ENCODE data around the gene ATG9A. TPM values are rescaled to one million over a fixed set of nuclear protein-coding genes. Genes with fewer than 3 reads are reported as not detected.
"Not testable (repeated sequence)": the region's sequence is repeated elsewhere in the genome, so short reads cannot be mapped to it uniquely, and the experiment has no call there.

The ATG9A gene
- total RNA-seq, 1 donor from 2014 or later = 48.8 TPM

DNA sequence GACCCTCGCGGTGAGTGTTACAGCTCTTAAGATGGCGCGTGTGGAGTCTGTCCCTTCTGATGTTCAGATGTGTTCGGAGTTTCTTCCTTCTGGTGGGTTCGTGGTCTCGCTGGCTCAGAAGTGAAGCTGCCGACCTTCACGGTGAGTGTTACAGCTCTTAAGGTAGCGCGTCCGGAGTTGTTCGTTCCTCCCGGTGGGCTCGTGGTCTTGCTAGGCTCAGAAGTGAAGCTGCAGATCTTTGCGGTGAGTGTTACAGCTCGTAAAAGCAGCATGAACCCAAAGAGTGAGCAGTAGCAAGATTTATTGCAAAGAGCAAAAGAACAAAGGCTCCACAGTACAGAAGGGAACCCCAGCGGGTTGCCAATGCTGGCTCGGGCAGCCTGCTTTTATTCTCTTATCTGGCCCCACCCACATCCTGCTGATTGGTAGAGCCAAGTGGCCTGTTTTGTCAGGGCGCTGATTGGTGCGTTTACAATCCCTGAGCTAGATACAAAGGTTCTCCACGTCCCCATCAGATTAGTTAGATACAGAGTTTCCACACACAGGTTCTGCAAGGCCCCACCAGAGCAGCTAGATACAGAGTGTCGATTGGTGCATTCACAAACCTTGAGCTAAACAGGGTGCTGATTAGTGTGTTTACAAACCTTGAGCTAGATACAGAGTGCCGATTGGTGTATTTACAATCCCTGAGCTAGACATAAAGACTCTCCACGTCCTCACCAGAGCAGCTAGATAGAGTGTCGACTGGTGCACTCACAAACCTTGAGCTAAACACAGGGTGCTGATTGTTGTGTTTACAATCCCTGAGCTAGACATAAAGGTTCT is 28.7 kb downstream of the ATG9A start:
- H2AFZ ChIP-seq (ENCODE audit: low read depth, low read length); H3K27ac ChIP-seq (ENCODE audit: low read depth, low read length); H3K9ac ChIP-seq (ENCODE audit: low read length); H3K4me1 ChIP-seq (ENCODE audit: insufficient read depth, low read length); H3K9me3 Mint-ChIP-seq (ENCODE audit: unreplicated experiment); H3K79me2 ChIP-seq (ENCODE audit: insufficient read depth, low read length); H3K27me3 ChIP-seq (ENCODE audit: insufficient read depth, low read length); H4K20me1 ChIP-seq (ENCODE audit: insufficient read depth, low read length); H3K9me3 ChIP-seq (ENCODE audit: insufficient read depth, low read depth, low read length); H3K4me3 Mint-ChIP-seq (ENCODE audit: unreplicated experiment); H3K4me2 ChIP-seq (ENCODE audit: low read length); DNase-seq (ENCODE audit: low read depth); H3K4me3 ChIP-seq (ENCODE audit: insufficient read depth, low read depth, low read length); H3K36me3 Mint-ChIP-seq (ENCODE audit: low read depth, unreplicated experiment); H3K4me1 Mint-ChIP-seq (ENCODE audit: low read depth, unreplicated experiment); FAIRE-seq; H3K36me3 ChIP-seq (ENCODE audit: insufficient read depth, low read length): not testable (repeated sequence)
- Mint-ChIP-seq H3K27me3 (ENCODE audit: low read depth, unreplicated experiment) (peaks cover 16% of the 10 kb centered on the region), H3K27ac (ENCODE audit: unreplicated experiment) (peak overlapping the region; percentile 62)

DNA sequence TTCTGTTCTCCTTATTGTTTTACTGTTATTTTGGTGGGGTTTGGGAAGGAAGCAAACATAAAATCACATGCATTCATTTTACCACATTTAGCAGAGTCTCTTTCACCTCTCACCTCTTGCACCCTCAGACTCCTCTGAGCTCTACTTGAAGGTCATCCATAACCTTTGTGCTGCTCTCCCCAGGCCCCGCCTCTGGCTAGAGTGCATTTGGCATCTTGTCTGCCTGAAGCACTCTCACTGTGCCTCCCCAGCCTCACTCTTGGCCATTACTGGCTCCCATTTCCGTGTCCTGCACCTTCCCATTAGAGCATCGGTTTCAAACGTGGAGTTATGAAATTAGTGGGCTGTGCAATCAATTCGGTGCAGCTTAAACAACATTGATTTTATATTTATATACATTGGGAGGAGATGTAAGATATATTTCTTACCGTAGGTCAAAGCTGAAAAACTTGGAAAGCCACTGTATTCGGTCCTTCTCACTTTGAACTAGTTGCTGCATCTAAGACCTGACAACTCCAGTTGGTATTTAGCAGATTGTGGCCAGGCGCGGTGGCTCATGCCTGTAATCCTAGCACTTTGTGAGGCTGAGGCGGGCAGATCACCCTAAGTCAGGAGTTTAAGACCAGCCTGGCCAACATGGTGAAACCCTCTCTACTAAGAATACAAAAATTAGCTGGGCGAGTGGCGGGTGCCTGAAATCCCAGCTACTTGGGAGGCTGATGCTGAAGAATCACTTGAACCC is 29.8 kb downstream of the ATG9A start:
- H3K9ac ChIP-seq (ENCODE audit: low read length) = no peak overlapping the region
- no peak overlapping the region for H3K27ac ChIP-seq (ENCODE audit: low read depth, low read length)
- Mint-ChIP-seq H3K27ac (ENCODE audit: unreplicated experiment) (no peak overlapping the region), H3K4me1 (ENCODE audit: low read depth, unreplicated experiment) (no peaks in the 10 kb centered on the region), H3K9me3 (ENCODE audit: unreplicated experiment) (no peaks in the 10 kb centered on the region), H3K4me3 (ENCODE audit: unreplicated experiment) (no peak overlapping the region), H3K27me3 (ENCODE audit: low read depth, unreplicated experiment) (peaks cover 20% of the 10 kb centered on the region), H3K36me3 (ENCODE audit: low read depth, unreplicated experiment) (no peaks in the 10 kb centered on the region)
- H3K36me3 ChIP-seq (ENCODE audit: insufficient read depth, low read length) = no peaks in the 10 kb centered on the region
- H3K4me3 ChIP-seq (ENCODE audit: insufficient read depth, low read depth, low read length) = no peak overlapping the region
- H3K4me1 ChIP-seq (ENCODE audit: insufficient read depth, low read length) = no peaks in the 10 kb centered on the region
- peaks cover 6% of the 10 kb centered on the region for H3K27me3 ChIP-seq (ENCODE audit: insufficient read depth, low read length)
- no peaks in the 10 kb centered on the region for H4K20me1 ChIP-seq (ENCODE audit: insufficient read depth, low read length)
- H2AFZ ChIP-seq (ENCODE audit: low read depth, low read length) = no peak overlapping the region
- TF ChIP-seq EZH2 (IDR thresholded peaks at IDR 0.05; ENCODE audit: insufficient read depth, low read length) = no peak
- TF ChIP-seq, protein P1, sequence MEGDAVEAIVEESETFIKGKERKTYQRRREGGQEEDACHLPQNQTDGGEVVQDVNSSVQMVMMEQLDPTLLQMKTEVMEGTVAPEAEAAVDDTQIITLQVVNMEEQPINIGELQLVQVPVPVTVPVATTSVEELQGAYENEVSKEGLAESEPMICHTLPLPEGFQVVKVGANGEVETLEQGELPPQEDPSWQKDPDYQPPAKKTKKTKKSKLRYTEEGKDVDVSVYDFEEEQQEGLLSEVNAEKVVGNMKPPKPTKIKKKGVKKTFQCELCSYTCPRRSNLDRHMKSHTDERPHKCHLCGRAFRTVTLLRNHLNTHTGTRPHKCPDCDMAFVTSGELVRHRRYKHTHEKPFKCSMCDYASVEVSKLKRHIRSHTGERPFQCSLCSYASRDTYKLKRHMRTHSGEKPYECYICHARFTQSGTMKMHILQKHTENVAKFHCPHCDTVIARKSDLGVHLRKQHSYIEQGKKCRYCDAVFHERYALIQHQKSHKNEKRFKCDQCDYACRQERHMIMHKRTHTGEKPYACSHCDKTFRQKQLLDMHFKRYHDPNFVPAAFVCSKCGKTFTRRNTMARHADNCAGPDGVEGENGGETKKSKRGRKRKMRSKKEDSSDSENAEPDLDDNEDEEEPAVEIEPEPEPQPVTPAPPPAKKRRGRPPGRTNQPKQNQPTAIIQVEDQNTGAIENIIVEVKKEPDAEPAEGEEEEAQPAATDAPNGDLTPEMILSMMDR (IDR thresholded peaks at IDR 0.05; ENCODE audit: insufficient read depth, low read depth, low read length) = no peak
- no peak overlapping the region for H3K4me2 ChIP-seq (ENCODE audit: low read length)
- DNase-seq (ENCODE audit: low read depth) = no peak
- H3K9me3 ChIP-seq (ENCODE audit: insufficient read depth, low read depth, low read length) = no peaks in the 10 kb centered on the region
- H3K79me2 ChIP-seq (ENCODE audit: insufficient read depth, low read length) = no peaks in the 10 kb centered on the region
- FAIRE-seq = no peak

DNA sequence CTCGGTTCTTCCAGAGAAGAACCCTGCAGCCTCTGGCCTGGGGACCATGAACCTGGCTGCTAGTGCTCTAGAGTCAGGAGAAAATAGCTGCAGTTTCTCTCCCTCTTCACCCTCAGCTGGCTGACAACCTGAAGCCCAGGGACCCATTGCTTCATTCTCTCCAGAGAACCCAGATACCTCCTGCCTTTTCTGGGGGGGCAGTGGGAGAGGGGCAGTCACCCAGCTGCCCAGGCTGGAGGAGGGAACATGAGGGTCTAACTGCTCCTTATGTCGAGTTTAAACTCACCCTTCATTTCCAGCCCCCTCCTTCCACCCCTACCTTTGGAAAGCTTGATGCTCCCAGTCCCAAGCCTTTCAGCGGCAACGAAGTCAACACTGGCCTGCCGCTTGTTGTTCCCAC is 30.5 kb downstream of the ATG9A start:
- H3K4me1 Mint-ChIP-seq (ENCODE audit: low read depth, unreplicated experiment) = no peaks in the 10 kb centered on the region
- no peak for DNase-seq (ENCODE audit: low read depth)
- H3K27ac Mint-ChIP-seq (ENCODE audit: unreplicated experiment) = no peak overlapping the region
- Histone ChIP-seq H3K4me2 (ENCODE audit: low read length) (no peak overlapping the region), H3K4me1 (ENCODE audit: insufficient read depth, low read length) (no peaks in the 10 kb centered on the region), H4K20me1 (ENCODE audit: insufficient read depth, low read length) (no peaks in the 10 kb centered on the region), H3K4me3 (ENCODE audit: insufficient read depth, low read depth, low read length) (no peak overlapping the region), H3K27me3 (ENCODE audit: insufficient read depth, low read length) (peaks cover 6% of the 10 kb centered on the region), H3K9me3 (ENCODE audit: insufficient read depth, low read depth, low read length) (no peaks in the 10 kb centered on the region), H3K36me3 (ENCODE audit: insufficient read depth, low read length) (no peaks in the 10 kb centered on the region), H3K79me2 (ENCODE audit: insufficient read depth, low read length) (no peaks in the 10 kb centered on the region), H3K27ac (ENCODE audit: low read depth, low read length) (no peak overlapping the region), H2AFZ (ENCODE audit: low read depth, low read length) (no peak overlapping the region), H3K9ac (ENCODE audit: low read length) (no peak overlapping the region)
- no peaks in the 10 kb centered on the region for H3K9me3 Mint-ChIP-seq (ENCODE audit: unreplicated experiment)
- H3K36me3 Mint-ChIP-seq (ENCODE audit: low read depth, unreplicated experiment) = no peaks in the 10 kb centered on the region
- peaks cover 20% of the 10 kb centered on the region for H3K27me3 Mint-ChIP-seq (ENCODE audit: low read depth, unreplicated experiment)
- FAIRE-seq = no peak
- TF ChIP-seq, protein P1 (IDR thresholded peaks at IDR 0.05; ENCODE audit: insufficient read depth, low read depth, low read length) = no peak
- H3K4me3 Mint-ChIP-seq (ENCODE audit: unreplicated experiment) = no peak overlapping the region

Measured in astrocyte (in vitro differentiated cells and primary cell).